GM19240 (cell line): ENCODE results near the gene AMIGO2.
"Not testable (repeated sequence)": the region's sequence is repeated elsewhere in the genome, so short reads cannot be mapped to it uniquely, and the experiment has no call there.

ENCODE experiments used
- DNase-seq: peaks from one replicate; pipeline ENCODE4 v3.0.0; 2011; ENCODE audit warnings: low spot score; ENCODE audit not compliant: insufficient read length

AMIGO2 gene

DNA sequence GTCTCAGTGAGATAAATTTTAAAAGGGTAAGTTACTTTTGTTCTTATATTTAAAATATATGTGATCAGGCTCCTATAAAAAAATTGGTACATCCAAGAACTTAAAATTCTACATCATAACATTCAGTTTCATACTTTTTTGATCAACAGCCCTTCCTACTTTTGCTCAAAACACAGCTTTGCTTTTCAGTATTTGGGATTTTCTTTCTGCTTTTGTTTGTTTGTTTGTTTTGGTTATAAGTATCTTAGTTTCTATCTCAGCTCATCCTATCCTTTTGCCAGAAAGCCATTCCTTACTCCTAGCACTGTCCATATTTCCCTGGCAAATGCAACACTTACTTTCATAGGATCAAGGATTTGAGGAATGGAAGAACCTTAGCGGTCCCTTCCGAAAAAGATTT is 5.0 kb downstream of the AMIGO2 start:
- no peak for DNase-seq

DNA sequence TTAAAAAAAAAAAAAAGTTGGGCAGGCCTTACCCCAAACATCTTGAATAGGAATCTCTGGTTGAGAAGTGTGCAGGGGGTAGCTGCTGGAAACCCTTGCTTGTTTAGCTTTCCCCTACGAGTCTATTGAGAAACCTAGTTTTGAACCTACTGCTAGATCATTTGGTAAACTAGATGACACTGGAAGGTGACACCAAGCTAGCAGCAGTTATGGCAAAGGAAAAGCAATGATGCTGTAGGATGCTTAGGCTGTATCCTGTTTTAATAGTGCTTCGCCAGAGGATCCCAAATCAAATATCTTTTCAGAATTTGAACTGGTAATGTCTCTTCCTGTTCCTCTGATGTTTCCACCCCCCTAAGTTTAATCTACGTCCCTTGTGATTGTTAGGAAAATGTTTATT is 5.8 kb downstream of the AMIGO2 start:
- DNase-seq: no peak

DNA sequence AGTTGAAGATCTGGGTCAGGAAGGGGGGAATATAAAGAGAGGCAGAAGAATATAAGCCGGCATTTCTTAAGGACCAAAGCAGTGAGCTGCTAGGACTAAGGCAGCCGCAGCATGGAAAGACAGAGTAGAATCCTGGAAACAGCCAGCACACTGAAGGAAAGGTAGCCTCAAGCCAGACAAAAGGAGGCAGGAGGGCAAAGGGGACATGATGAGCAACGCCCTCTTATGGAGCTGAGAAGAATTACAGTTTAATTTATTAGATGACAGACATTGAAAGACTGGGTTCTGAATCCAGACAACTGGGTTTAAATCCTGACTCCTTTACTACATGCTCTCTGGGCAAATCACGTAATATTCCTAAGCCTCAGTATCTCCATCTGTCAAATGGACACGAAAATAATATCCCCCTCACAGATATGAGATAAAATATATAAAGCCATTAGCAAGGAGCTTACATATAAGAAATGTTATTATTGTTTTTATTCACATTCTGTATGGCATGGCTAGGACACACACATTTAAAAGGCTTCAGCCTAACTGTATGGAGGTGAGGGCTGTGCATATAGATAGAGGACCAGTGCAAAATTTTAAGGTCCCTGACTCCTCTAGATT is 8.4 kb downstream of the AMIGO2 start:
- DNase-seq: no peak

DNA sequence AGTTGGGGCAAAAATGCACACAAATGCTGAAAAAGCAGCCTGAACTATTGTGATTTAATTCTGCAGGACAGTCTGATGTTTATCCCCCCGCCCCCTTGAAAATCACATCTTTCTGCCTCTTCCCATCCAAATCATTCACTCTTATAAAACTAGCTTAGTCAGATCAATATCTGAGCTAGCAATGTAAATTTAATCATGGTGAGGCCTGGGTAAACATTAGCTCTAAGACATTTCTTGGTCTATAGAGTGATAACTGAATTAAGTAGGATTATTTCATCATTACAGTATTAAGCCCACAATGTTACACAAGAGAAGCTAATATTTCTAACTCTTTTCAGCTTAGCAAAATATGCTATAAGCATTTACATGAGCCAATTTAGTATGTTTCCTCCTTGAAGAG is 9.4 kb downstream of the AMIGO2 start:
- DNase-seq: no peak

DNA sequence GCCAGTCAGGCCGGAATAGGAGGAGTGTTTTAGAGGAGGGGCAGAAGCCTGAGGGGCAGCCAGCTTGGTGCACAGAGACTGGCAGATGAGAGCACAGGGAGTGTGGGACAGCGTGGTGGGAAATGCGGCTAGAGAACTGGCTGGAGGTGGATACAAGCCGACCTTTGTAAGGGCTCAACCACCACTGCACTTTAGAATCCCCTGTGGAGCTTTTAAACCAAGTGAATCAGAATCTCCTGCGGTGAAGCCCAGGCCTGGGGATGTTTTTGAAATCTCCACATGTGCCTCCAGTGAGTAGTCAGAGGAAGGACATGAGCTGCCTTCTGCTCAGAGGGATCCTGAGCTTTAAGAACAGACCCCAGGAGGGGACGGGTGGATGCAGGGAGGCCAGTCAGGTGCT is 11.2 kb downstream of the AMIGO2 start:
- DNase-seq: no peak

DNA sequence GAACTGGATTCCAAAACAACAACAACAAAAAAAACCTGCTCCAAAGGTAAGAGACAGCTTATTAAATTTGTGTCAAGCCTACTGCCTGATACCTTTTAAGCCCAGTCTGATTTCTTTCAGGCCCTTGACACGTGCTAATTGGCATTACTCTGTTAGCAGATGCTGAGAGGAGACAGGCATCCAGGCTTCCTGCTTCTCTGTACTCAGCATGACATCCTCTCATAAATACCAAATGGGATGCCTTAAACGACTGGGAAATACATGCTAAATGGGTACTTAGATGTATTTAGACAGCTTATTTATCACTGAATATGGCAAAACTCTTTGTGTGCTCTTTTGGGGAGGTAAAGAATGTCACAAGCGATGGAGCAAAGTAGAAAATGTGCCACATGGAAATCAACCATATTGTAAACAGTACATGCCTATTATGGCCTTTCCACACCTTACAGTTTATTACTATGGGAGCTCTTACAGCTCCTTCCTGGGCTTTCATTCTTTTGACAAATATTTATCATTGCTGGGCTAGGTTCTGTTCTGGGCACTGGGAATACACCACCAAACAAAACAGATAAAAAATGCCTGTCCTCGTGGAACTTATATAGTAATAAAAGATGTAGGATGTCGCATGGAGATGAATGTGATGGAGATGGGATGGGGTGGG is 11.9 kb downstream of the AMIGO2 start:
- no peak for DNase-seq

DNA sequence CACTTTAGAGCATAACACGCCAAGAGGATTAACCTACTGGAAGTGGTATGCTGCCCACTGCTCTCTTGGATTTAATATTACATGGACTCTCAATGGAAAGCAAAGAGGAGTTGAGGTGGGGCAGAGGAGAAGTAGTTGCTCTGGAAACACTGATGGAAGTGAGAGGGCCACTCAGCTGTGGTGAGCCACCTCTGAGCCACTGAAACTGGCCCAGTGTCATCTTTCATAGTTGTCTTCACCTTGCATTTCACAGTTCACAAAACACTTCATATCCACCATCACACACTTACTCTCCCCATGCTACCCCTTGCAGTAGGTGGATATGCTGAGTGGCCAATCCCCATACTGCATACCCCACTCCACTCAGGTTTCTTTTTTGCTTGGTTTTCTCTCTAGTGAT is 12.6 kb downstream of the AMIGO2 start:
- no peak for DNase-seq

DNA sequence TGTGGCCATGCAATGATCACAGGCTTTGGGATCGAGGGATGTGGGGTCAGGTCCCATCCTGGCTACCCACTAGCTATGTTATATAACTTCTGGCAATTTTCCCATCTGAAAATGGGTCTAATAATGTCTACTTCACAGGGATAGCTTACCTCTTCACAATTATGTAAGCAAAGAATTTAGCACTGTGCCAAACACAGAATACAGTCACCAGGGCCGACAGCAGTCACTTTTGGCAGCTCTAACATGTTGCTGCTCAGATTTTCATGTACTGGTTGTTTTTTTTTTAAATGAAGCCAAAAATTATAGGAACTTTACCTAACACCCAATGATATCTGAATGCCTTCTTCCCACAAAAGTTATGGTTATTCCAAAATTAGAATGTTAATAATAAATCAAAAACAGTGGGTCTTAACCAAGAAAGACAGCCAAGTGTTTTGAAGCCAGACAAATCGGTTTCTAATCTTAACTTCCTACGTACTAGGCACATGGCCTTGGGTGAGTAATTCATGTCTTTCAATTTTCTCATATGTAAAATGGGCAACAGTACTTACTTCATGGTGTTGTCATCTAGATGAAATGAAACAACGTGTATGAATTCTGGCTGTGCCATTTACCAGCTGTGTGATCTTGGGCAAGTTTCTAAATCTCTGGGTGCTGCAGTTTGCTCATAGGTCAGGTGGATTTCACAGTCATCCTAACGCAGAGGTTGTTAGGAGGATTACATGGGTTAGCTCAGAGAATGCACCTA is 13.3 kb downstream of the AMIGO2 start:
- DNase-seq: no peak

DNA sequence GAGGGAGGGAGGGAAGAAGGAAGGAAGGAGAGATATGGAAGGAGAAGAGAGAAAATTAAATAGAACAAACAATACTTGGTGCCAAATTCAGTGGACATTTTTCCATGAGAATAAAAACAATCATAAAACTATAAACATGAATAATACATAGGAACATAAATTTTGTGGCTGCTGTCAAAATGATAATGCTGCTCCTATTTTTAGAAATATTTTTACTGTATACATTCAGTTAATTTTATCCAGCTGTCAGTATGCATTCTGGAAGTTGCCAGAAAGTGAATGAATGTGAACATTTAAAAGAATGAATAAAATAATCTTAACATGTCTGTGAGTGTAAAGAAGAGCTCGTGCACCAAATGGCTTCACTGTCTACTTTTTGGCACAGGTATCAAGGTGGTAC is 14.2 kb downstream of the AMIGO2 start:
- no peak for DNase-seq

DNA sequence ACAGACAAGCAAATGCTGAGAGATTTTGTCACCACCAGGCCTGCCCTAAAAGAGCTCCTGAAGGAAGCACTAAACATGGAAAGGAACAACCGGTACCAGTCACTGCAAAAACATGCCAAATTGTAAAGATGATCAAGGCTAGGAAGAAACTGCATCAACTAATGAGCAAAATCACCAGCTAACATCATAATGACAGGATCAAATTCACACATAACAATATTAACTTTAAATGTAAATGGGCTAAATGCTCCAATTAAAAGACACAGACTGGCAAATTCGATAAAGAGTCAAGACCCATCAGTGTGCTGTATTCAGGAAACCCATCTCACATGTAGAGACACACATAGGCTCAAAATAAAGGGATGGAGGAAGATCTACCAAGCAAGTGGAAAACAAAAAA is 21.1 kb downstream of the AMIGO2 start:
- not testable (repeated sequence) for DNase-seq

DNA sequence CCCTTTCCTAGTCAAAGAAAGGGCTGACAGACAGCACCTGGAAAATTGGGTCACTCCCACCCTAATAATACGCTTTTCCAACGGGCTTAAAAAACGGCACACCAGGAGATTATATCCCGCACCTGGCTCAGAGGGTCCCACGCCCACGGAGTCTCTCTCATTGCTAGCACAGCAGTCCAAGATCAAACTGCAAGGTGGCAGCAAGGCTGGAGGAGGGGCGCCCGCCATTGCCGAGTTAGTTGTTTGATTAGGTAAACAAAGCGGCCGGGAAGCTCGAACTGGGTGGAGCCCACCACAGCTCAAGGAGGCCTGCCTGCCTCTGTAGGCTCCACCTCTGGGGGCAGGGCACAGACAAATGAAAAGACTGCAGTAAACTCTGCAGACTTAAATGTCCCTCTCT is 22.8 kb downstream of the AMIGO2 start:
- DNase-seq: not testable (repeated sequence)

DNA sequence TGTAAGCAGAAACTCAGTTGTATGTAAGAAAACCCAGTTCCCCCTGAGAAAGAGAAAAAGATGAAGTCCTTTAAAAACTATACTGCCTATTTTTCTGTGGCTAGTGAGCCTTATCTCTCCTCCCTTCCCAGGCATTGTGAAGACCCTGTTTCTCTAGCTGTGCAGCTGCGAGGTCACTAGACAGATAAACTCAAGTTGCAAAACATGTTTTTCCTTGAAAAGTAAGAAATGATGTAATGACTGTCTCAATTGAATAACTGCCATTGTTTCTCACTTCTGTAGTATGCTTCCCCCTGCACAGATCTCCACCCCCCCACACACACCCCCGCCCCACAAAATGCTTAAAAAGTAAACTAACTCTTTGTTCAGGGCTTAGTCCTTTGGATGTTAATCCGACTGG is 23.9 kb downstream of the AMIGO2 start:
- not testable (repeated sequence) for DNase-seq

DNA sequence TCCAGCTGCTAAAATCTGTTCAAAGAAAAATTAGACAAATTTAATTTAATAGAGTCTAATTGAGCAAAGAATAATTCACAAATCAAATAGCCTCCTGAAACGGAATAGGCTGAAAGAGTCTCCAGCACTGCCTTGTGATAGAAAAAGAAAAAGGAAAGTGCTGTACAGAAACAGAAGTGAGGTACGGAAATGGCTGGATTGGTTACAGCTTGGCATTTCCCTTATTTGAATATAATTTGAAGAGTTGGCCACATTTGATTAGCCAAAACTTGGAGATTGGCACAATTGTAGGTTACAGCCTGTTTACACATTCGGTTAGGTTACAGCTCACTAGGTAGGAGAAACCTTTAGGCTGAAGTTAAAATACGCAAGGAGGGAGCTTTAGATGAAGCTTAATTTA is 25.1 kb downstream of the AMIGO2 start:
- DNase-seq: no peak

DNA sequence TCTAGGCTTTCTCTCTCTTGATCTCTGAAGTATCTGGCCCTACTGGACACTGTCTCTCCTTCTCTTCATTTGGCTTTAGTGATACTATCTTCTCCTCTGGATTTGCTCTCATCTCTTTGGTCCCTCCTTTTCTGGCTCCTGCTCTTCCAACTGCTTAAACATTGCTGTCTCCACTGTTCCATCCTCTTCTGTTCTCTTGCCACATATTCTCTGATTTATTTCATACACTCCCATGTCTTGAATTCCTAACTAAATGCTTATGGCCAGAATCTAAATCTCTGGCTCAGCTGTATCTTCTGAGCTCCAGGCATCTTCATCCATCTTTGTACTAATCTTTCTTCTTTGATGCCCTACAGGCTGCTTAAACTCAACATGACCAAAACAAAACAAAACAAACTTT is 25.8 kb downstream of the AMIGO2 start:
- DNase-seq: no peak

DNA sequence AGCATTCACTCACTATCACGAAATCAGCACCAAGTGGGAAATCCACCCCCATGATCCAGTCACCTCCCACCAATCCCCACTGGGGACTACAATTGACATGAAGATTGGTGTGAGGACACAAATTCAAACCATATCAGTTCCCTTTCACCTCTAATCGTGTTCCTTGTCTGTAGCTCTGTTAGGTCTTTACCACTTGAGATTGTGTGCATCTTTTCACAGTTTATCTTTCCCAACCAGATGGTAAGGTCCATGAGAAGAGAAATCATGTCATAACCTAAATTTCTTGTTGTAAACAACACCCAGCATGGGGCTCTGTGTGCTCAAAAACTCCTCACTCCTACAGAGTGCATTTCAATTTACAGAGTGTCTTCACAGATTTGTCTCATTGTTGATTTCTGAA is 27.5 kb downstream of the AMIGO2 start:
- DNase-seq: no peak

DNA sequence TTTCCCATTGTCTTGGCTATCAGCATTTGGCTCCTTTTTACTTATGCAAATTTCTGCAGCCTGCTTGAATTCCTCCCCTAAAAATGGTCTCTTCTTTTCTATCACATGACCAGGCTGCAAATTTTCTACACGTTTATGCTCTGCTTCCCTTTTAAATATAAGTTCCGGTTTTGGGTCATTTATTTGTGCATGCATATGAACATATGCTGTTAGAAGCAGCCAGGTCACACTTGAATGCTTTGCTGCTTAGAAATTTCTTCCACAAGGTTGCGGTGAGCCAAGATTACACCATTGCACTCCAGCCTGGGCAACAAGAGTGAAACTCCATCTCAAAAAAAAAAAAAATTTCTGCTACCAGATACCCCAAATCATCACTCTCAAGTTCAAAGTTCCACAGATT is 28.5 kb downstream of the AMIGO2 start:
- not testable (repeated sequence) for DNase-seq

DNA sequence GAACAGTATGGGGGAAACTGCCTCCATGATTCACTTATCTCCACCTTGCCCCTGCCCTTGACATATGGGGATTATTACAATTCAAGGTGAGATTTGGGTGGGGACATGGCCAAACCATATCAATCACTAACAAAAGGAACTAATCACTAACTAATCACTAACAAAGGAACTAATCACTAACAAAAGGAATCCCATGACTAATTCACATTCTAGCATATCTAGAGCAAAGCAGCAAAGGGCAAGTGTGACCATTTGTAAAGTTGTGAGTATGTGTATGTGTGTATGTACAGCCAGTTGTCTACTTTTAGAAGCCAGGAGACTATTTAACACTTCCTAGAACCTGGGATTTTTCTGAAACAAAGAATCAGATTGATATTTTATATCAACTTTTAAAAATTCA is 31.2 kb downstream of the AMIGO2 start:
- no peak for DNase-seq

DNA sequence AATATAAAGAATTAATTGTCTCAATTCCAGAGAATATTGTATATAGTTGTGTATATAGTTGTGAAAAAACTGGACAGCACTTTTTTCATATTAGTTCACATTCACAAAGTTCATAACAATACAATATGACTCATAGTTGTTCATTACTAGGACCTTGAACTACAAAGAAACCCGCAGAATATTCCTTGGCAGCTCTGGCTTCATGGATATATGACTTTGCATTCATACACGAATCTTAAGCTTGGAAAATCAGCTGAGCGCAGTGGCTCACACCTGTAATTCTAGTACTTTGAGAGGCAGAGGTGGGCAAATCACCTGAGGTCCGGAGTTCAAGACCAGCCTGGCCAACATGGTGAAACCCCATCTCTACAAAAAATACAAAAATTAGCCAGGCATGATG is 38.4 kb downstream of the AMIGO2 start:
- DNase-seq: no peak

DNA sequence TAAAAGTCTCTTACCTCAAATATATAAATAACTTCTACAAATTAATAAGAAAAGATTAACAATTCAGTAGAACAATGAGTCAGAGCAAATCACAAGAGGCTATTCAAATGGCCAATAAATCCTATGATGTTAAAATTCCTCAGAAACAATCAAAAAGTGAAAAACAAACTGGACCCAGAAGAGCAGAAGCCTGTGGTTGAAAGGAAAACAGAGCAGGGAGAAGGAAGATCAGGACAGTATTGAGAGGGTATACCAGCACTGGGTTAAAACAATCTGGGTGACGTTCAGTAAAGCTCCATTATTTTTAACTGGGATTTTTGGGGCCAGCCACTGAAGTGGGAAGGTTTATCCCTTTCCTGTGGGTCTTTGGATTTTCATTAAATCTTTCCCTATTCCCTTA is 40.0 kb downstream of the AMIGO2 start:
- no peak for DNase-seq

DNA sequence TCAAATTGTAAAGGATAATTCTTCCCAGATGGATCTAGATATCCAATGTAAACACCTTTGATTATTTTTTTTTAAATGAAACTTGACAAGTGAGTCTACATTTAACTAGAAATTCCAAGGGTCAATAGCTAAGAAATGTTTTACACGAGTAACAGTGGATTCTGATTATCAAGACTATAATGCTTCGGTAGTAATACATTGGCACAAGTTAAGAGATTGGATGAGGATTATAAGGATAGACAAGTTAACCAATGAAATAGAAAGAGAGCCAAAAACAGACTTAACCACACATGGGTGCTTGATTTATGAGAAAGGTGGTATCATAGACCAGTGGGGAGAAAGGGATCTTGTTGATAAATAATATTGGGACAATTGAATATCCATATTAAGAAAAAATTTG is 40.7 kb downstream of the AMIGO2 start:
- DNase-seq: no peak

DNA sequence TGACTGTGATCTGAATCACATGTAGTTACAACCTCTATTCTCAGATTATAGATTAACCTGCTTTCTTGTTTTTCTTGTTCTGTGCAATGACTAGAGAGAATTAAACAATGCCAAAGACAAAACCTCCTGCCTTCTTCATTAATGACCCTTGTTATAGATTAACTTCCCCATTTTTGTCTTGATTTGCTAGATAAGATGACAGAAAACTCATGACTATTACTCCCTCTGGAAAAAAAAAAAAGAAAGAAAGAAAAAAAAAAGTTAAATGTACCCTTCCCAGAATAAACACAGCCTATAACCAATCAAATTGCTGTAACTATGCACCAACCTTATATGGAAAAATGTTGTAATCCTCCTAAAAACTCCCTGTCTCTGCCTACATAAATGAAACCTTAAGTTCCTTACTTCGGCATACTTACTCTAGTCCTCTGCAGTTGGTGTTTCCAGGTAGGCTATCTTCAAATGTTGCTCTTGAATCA is 41.5 kb downstream of the AMIGO2 start:
- DNase-seq: no peak

DNA sequence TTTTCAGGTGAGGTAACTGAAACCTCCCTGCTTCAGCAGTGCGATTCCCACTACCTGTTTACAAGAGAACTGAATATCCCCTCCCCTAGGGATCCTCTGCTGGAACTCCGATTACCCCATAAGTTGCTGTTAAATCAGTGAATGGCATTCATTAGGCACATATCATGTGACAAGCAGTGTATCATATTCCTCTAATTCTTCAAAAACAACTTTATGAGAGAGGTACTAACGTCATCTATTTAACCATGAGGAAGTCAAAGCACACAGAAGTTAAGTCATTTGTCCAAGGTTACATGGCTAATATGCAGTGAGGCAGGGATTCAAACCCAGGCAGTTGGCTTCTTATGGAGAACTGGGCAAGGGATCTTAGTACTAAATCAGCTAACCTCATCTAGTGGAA is 44.3 kb downstream of the AMIGO2 start:
- no peak for DNase-seq

DNA sequence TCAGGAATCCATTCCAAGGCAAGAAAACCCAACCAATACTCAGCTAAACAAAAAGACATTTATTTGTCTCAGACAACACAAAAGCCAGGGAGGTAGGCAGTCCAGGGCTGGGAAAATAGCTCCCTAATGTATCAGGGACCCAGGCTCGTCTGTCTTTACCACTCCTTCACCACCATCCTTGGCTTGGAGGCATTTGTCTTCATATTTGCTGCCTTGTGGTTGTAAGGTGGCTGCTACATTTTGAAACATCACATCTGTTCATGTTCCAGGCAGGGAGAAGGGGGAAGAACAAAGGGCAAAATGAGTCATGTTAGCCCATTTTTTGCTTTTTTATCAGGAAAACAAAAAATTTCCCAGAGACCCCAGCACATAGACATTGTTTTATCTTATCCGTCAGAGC is 45.1 kb downstream of the AMIGO2 start:
- DNase-seq: no peak
